Osteocyte (in vitro differentiated cells): ENCODE measurements around the gene TNK1. TPM values are rescaled to one million over a fixed set of nuclear protein-coding genes. Genes with fewer than 3 reads are reported as not detected.

Experiments
- DNase-seq: peaks from one replicate; pipeline ENCODE4 v3.0.0; 2021; ENCODE audit warnings: mixed read lengths; ENCODE audit not compliant: unreplicated experiment; ENCODE audit errors: extremely low spot score
- H3K27ac Mint-ChIP-seq: one replicate; pipeline ENCODE4 v1.8.0; 2021; ENCODE audit warnings: mild to moderate bottlenecking, mixed read lengths; ENCODE audit not compliant: unreplicated experiment
- H3K27me3 Mint-ChIP-seq: one replicate; pipeline ENCODE4 v1.8.0; 2021; ENCODE audit warnings: mixed read lengths; ENCODE audit not compliant: unreplicated experiment
- H3K36me3 Mint-ChIP-seq: one replicate; pipeline ENCODE4 v1.8.0; 2021; ENCODE audit warnings: mixed read lengths; ENCODE audit not compliant: unreplicated experiment
- H3K4me1 Mint-ChIP-seq: one replicate; pipeline ENCODE4 v1.8.0; 2021; ENCODE audit warnings: mixed read lengths; ENCODE audit not compliant: unreplicated experiment
- H3K4me3 Mint-ChIP-seq: one replicate; pipeline ENCODE4 v1.8.0; 2021; ENCODE audit warnings: mild to moderate bottlenecking, moderate library complexity, mixed read lengths; ENCODE audit not compliant: unreplicated experiment
- H3K9me3 Mint-ChIP-seq: one replicate; pipeline ENCODE4 v1.8.0; 2021; ENCODE audit warnings: mixed read lengths; ENCODE audit not compliant: unreplicated experiment
- total RNA-seq: library from RNA; stranded (reverse); gene quantifications from 2 replicates; pipeline ENCODE4 v1.2.1, GENCODE V29; 2021
- TF ChIP-seq, protein P1 (sequence below): fragments of 200-600 bp; sonication (generic); IDR thresholded peaks from 2 replicates; pipeline ENCODE4 v1.5.0; 2021; ENCODE audit warnings: antibody characterized with exemption, mild to moderate bottlenecking, moderate library complexity

The TNK1 gene
- total RNA-seq, 1 donor from 2014 or later: not detected

DNA sequence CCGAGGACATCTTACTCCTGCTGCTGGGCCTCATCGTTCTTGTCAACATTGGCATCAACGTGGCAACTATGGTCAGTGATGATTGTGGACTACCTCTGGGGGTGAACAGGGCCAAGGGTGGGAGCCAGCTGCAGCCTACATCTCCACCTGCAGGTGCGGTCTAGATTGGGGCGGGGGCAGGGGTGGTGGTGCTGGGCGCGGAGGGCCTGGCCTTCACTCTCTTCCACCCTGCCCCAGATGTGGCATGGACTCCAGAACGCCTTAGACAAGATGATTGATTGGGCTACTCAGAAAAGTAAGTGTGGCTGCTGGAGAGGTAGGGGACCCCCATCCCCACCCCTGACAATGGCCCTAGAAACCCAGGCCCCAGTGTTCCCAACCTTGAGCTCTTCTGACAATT, 44.9 kb downstream of the TNK1 start:
- Mint-ChIP-seq H3K9me3 (no peaks in the 10 kb centered on the region), H3K36me3 (no peaks in the 10 kb centered on the region), H3K27ac (no peak overlapping the region), H3K4me1 (no peaks in the 10 kb centered on the region), H3K27me3 (no peaks in the 10 kb centered on the region), H3K4me3 (no peak overlapping the region)
- DNase-seq: no peak
- TF ChIP-seq, protein P1, sequence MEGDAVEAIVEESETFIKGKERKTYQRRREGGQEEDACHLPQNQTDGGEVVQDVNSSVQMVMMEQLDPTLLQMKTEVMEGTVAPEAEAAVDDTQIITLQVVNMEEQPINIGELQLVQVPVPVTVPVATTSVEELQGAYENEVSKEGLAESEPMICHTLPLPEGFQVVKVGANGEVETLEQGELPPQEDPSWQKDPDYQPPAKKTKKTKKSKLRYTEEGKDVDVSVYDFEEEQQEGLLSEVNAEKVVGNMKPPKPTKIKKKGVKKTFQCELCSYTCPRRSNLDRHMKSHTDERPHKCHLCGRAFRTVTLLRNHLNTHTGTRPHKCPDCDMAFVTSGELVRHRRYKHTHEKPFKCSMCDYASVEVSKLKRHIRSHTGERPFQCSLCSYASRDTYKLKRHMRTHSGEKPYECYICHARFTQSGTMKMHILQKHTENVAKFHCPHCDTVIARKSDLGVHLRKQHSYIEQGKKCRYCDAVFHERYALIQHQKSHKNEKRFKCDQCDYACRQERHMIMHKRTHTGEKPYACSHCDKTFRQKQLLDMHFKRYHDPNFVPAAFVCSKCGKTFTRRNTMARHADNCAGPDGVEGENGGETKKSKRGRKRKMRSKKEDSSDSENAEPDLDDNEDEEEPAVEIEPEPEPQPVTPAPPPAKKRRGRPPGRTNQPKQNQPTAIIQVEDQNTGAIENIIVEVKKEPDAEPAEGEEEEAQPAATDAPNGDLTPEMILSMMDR: no peak

DNA sequence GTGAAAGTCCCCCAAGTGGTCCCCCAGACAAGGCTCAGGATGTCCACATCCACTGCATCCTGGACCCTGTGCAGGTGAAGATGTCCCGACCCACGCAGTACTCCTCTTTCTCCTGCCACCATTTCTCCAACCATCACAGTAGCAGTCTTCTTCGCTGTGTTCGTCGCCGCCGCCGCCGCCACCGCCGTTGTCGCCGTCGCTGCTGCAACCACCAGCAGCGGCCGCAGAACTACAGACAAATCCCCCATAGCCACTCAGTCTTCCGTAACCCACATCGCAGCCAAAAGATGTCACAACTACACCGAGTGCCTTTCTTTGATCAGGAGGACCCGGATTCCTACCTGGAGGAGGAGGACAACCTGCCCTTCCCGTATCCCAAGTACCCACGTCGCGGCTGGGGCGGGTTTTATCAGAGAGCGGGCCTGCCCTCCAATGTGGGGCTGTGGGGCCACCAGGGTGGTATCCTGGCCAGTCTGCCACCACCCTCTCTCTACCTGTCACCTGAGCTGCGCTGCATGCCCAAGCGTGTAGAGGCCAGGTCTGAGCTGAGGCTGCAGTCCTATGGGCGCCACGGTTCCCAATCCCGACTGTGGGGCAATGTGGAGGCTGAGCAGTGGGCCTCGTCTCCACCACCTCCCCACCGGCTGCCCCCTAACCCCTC, 45.4 kb downstream of the TNK1 start:
- no peaks in the 10 kb centered on the region for H3K27me3 Mint-ChIP-seq
- H3K9me3 Mint-ChIP-seq: no peaks in the 10 kb centered on the region
- DNase-seq: no peak
- TF ChIP-seq, protein P1: no peak
- H3K4me1 Mint-ChIP-seq: no peaks in the 10 kb centered on the region
- H3K4me3 Mint-ChIP-seq: no peak overlapping the region
- no peaks in the 10 kb centered on the region for H3K36me3 Mint-ChIP-seq
- H3K27ac Mint-ChIP-seq: no peak overlapping the region

DNA sequence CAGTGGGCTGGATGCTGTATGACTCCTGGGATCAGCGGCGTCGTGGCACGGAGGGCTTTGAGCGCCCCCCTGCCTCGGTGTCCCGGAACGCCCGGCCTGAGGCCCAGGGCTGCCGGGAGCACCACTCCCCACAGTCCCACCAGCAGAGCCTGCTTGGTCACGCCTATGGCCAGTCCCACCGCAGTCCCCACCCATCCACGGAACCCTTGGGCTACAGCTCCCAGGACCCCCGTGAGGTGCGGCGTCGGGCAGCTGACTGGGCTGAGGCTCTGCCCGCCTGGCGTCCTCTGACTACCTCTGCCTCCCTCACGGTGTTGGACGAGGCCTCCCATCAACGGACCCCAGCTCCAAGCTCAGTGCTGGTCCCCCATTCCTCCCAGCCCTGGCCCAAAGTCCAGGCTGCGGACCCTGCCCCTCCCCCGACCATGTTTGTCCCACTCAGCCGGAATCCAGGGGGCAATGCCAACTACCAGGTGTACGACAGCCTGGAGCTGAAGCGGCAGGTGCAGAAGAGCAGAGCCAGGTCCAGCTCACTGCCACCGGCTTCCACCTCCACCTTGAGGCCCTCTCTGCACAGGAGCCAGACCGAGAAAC, 46.1 kb downstream of the TNK1 start:
- DNase-seq: no peak
- TF ChIP-seq, protein P1: no peak
- Mint-ChIP-seq H3K27me3 (no peaks in the 10 kb centered on the region), H3K36me3 (no peaks in the 10 kb centered on the region), H3K27ac (no peak overlapping the region), H3K9me3 (no peaks in the 10 kb centered on the region), H3K4me3 (no peak overlapping the region), H3K4me1 (no peaks in the 10 kb centered on the region)

DNA sequence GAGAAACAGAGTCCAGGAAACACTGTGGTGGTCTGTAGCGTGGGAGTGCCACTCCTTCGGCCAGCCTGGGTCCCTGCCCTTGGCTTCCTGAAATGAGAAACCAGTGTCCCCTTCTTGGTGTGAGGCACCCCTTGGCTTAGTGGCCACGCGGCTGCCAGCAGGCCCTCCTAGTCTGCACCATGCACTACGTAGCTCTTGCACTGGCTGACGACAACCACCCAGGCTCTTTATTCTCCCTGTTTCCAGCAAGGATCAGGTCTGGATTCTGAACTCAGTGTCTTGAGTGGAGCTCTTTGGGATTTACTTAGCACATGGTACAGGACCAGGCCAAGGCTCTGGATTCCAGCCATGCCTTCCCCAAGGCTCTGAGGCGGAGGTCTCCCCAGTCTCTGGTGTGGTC, 46.7 kb downstream of the TNK1 start:
- TF ChIP-seq, protein P1: no peak
- Mint-ChIP-seq H3K4me1 (no peaks in the 10 kb centered on the region), H3K9me3 (no peaks in the 10 kb centered on the region), H3K36me3 (no peaks in the 10 kb centered on the region), H3K27me3 (no peaks in the 10 kb centered on the region), H3K27ac (no peak overlapping the region), H3K4me3 (no peak overlapping the region)
- DNase-seq: no peak

DNA sequence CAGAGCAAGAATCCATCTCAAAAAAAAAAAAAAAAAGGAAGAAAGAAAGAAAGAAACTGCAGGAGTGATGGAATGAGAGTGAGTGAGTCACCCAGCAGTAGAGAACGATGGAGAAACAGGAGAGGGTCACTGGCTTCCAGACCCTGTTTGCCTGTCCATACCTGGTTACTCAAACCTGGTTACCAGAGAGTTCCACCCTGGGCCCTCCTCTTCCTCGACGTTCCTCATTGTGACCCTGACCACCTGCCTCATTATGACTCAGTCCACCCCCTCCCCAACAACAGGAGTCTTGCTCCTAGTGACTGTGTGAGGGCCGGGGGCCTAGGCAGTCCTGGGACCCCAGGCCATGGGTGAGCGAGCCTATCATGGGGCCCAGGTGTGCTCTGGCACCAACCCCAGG, 47.7 kb downstream of the TNK1 start, which contains the start of gene SPEM3:
Gene SPEM3, plus strand, starts transcription at position 301 of the 400 bp plus-strand sequence. Its CDS starts 46 bp downstream, at position 347.
- TF ChIP-seq, protein P1: no peak
- no peak within 1 kb of the TSS for H3K4me3 Mint-ChIP-seq
- no peaks in the 10 kb centered on the region for H3K4me1 Mint-ChIP-seq
- H3K36me3 Mint-ChIP-seq: no peaks in the 10 kb centered on the region
- no peak within 1 kb of the TSS for H3K27ac Mint-ChIP-seq
- H3K27me3 Mint-ChIP-seq: no peaks in the 10 kb centered on the region
- DNase-seq: no peak
- no peaks in the 10 kb centered on the region for H3K9me3 Mint-ChIP-seq
